ENCODE results near the gene ZNF594.

DNA sequence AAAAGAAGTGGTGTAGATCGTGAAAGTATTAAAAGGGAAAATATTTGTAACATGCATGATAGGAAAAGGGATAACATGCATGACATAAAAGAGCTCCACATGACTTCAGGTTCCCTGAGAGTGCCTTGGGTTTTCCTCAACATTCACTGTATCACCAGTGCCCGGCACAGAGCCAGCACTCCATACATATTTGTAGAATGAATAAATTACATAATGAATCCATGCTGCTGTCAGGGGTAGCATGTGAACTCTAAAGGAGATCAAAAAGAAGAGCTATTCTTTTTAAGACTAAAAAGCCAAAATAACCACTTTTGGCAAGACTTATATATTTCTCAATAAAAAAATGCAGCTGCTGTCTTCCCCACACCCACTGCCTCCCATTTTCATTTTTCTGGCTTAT lies 2.7 kb upstream of the ZNF594 start:
- TF ChIP-seq, protein P1, sequence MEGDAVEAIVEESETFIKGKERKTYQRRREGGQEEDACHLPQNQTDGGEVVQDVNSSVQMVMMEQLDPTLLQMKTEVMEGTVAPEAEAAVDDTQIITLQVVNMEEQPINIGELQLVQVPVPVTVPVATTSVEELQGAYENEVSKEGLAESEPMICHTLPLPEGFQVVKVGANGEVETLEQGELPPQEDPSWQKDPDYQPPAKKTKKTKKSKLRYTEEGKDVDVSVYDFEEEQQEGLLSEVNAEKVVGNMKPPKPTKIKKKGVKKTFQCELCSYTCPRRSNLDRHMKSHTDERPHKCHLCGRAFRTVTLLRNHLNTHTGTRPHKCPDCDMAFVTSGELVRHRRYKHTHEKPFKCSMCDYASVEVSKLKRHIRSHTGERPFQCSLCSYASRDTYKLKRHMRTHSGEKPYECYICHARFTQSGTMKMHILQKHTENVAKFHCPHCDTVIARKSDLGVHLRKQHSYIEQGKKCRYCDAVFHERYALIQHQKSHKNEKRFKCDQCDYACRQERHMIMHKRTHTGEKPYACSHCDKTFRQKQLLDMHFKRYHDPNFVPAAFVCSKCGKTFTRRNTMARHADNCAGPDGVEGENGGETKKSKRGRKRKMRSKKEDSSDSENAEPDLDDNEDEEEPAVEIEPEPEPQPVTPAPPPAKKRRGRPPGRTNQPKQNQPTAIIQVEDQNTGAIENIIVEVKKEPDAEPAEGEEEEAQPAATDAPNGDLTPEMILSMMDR (IDR thresholded peaks at IDR 0.05 in 4 of 5, conservative IDR thresholded peaks at IDR 0.05 in 1 of 5), result no peak
- TF ChIP-seq POLR2A (IDR thresholded peaks at IDR 0.05), result no peak
